Mucosa of rectum (tissue), 2 donors: ENCODE data around the gene ARHGAP6.

ENCODE experiments used
- H3K27ac ChIP-seq, 2 donors: one replicate each; pipeline ENCODE4 v1.7.0; 2013; ENCODE audit warnings: inconsistent platforms in 2 of 2, low read depth in 2 of 2, low read length in 2 of 2
- H3K27me3 ChIP-seq, 2 donors: one replicate each; pipeline ENCODE4 v1.7.0; 2013; ENCODE audit warnings: low read length in 2 of 2; ENCODE audit not compliant: control insufficient read depth in 2 of 2, insufficient read depth in 2 of 2
- H3K36me3 ChIP-seq, 2 donors: one replicate each; pipeline ENCODE4 v1.7.0; 2013; ENCODE audit warnings: low read length in 2 of 2; ENCODE audit not compliant: control insufficient read depth in 2 of 2, insufficient read depth in 2 of 2
- H3K4me1 ChIP-seq, 2 donors: one replicate each; pipeline ENCODE4 v1.7.0; 2013; ENCODE audit warnings: low read length in 2 of 2, mild to moderate bottlenecking in 1 of 2; ENCODE audit not compliant: control insufficient read depth in 2 of 2, insufficient read depth in 2 of 2
- H3K4me3 ChIP-seq, 2 donors: one replicate each; pipeline ENCODE4 v1.7.0; 2013; ENCODE audit warnings: low read length in 2 of 2
- H3K9ac ChIP-seq, 2 donors: one replicate each; pipeline ENCODE4 v1.7.0; 2013; ENCODE audit warnings: low read length in 2 of 2, low read depth in 1 of 2, mild to moderate bottlenecking in 1 of 2
- H3K9me3 ChIP-seq, 2 donors: one replicate each; pipeline ENCODE4 v1.7.0; 2013; ENCODE audit warnings: low read length in 2 of 2; ENCODE audit not compliant: control insufficient read depth in 2 of 2
- donor health status: healthy.
- donor health status: Normal muscosa, but diverticular disease.

Gene ARHGAP6

GRCh38 chrX:11113731-11114130 is 552.0 kb downstream of the ARHGAP6 start:
- H3K36me3 ChIP-seq, result peaks cover 19 to 32% of the 10 kb centered on the region in 2 donors
- peak overlapping the region in 1 of 2 donors; percentile 18 for H3K4me3 ChIP-seq
- peak overlapping the region in 1 of 2 donors; percentile 18 for H3K9ac ChIP-seq
- no peaks in the 10 kb centered on the region for H3K9me3 ChIP-seq
- peaks cover 11 to 17% of the 10 kb centered on the region in 2 donors for H3K4me1 ChIP-seq
- peak overlapping the region; percentile 30 to 49 for H3K27ac ChIP-seq
- no peaks in the 10 kb centered on the region for H3K27me3 ChIP-seq

- H3K9me3 ChIP-seq, result no peaks in the 10 kb centered on the region
- H3K36me3 ChIP-seq, result peaks cover 13 to 22% of the 10 kb centered on the region in 2 donors
- peak overlapping the region; percentile 69 to 92 for H3K9ac ChIP-seq
- peak overlapping the region; percentile 86 to 89 for H3K27ac ChIP-seq
- peaks cover 11 to 17% of the 10 kb centered on the region in 2 donors for H3K4me1 ChIP-seq
- H3K27me3 ChIP-seq, result no peaks in the 10 kb centered on the region
- peak overlapping the region; percentile 81 to 82 for H3K4me3 ChIP-seq
Measured at GRCh38 chrX:11111947-11112346, 553.8 kb downstream of the ARHGAP6 start.

- Histone ChIP-seq H3K36me3 (peaks cover 9 to 18% of the 10 kb centered on the region in 2 donors), H3K9me3 (no peaks in the 10 kb centered on the region), H3K27me3 (no peaks in the 10 kb centered on the region), H3K4me3 (peak within 1 kb of the TSS; percentile 81 to 82), H3K27ac (peak within 1 kb of the TSS; percentile 86 to 89), H3K4me1 (peaks cover 11 to 17% of the 10 kb centered on the region in 2 donors), H3K9ac (peak within 1 kb of the TSS; percentile 69 to 92)
Measured at GRCh38 chrX:11111037-11111851, 554.5 kb downstream of the ARHGAP6 start, which contains the start of gene HCCS. Gene HCCS (plus strand): TSS chrX:11111332. CDS start chrX:11112061, 729 bp downstream.

- Histone ChIP-seq H3K36me3 (peaks cover 3 to 6% of the 10 kb centered on the region in 2 donors), H3K9me3 (no peaks in the 10 kb centered on the region), H3K4me3 (no peak overlapping the region), H3K27ac (no peak overlapping the region), H3K27me3 (no peaks in the 10 kb centered on the region), H3K4me1 (peaks cover 11 to 17% of the 10 kb centered on the region in 2 donors), H3K9ac (no peak overlapping the region)
Measured at GRCh38 chrX:11109968-11110367, 555.8 kb downstream of the ARHGAP6 start.

DNA sequence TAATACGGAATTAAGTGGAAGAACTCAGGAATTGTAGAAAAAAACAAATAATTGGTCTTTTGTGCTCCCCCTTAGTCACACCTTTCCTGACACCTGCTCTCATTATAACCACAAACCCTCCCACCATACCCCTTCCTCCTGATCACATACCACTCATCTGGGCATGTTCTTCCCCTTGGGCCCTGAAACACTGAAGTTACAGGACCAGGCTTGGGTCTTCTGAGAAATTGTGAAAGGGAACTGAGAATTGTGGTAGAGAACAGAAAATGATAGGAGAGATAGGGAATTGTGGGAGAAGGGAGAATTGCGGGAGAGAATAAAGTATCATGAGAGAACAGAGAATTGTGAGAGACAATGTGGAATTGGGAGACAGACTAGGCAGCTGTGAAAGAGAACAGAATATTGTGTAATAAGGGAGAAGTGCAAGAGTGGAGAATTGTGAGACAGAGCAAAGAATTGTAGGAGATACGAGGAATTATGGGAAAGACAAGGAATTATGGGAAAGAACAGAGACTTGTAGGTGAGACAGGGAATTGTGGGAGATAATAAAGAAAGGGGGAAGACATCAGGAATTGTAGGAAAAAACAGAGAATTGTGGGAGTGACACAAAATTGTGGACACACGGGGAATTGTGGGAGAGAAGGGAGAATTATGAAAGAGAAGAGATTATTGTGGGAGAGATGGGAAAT is 557.3 kb downstream of the ARHGAP6 start:
- Histone ChIP-seq H3K4me3 (no peak overlapping the region), H3K27me3 (no peaks in the 10 kb centered on the region), H3K9ac (no peak overlapping the region), H3K36me3 (no peaks in the 10 kb centered on the region), H3K27ac (no peak overlapping the region), H3K4me1 (peaks cover 7 to 12% of the 10 kb centered on the region in 2 donors), H3K9me3 (no peaks in the 10 kb centered on the region)

DNA sequence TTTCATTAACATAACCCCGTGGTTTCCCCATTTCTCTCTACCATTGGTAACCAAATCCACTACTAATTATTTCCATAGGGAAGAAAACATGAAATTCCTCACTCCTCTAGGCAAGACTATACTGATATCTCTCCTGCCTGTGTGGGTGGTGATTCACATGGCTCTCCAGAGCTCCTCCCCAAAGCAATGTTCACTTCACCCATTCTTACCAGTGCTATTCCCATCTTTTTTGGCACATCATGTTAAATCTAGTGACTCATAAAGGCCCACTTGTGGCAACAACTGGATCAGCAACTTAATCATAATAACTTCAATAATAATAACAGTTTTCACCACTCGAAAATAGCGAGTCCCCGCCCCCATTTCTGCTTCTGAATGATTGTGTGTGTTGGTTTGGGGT is 560.6 kb downstream of the ARHGAP6 start:
- no peak overlapping the region for H3K4me3 ChIP-seq
- H3K36me3 ChIP-seq, result no peaks in the 10 kb centered on the region
- no peaks in the 10 kb centered on the region for H3K27me3 ChIP-seq
- H3K9ac ChIP-seq, result no peak overlapping the region
- H3K27ac ChIP-seq, result no peak overlapping the region
- H3K9me3 ChIP-seq, result no peaks in the 10 kb centered on the region
- H3K4me1 ChIP-seq, result peaks cover 3 to 4% of the 10 kb centered on the region in 2 donors

GRCh38 chrX:11103751-11104150 is 562.0 kb downstream of the ARHGAP6 start:
- peaks cover 3 to 4% of the 10 kb centered on the region in 2 donors for H3K4me1 ChIP-seq
- no peaks in the 10 kb centered on the region for H3K36me3 ChIP-seq
- no peak overlapping the region for H3K27ac ChIP-seq
- H3K9me3 ChIP-seq, result no peaks in the 10 kb centered on the region
- no peak overlapping the region for H3K4me3 ChIP-seq
- no peak overlapping the region for H3K9ac ChIP-seq
- no peaks in the 10 kb centered on the region for H3K27me3 ChIP-seq

GRCh38 chrX:11103006-11103405 is 562.7 kb downstream of the ARHGAP6 start:
- Histone ChIP-seq H3K4me3 (no peak overlapping the region), H3K36me3 (no peaks in the 10 kb centered on the region), H3K9ac (no peak overlapping the region)

DNA sequence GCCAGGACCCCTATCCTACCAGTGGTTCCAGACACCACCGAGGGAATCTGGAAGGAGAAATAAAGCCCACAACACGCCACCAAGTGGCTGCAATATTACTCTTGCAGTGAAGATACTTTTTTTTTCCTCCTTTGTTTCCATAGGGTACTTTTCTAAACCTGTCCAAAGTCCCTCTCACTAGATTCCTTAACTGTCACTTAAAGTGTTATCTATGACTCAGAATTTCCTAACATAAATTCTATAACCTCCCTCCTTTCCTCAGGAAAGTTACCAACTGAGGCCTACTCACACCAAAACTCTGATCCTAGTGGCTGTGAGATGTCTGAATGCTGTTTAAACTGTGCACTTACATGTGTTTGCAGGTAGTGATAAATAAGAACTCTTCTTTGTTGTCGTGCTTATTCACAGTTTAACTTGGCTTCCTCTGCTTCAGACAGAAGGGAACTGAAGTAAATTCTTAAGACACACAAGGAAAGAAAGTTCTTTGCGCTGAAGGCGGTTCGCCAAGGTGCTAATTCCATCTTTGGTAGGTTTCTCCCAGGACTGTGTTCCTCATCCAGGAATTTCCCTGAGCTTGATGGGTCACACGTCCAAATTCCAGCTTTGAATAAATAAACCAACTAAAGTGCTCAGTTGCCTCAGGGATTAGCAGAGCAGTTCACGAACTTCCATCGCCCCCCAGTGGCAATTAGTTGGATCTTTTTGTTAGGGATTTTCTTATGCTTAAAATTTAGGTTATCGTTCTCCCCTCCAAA is 565.3 kb downstream of the ARHGAP6 start:
- Histone ChIP-seq H3K27me3 (no peaks in the 10 kb centered on the region), H3K9me3 (no peaks in the 10 kb centered on the region), H3K36me3 (no peaks in the 10 kb centered on the region), H3K4me3 (no peak overlapping the region), H3K27ac (peak overlapping the region; percentile 14 to 25), H3K4me1 (peaks cover 3 to 4% of the 10 kb centered on the region in 2 donors), H3K9ac (no peak overlapping the region)

More at GRCh38 chrX:11103006-11103405, 562.7 kb downstream of the ARHGAP6 start:
- no peaks in the 10 kb centered on the region for H3K27me3 ChIP-seq
- no peak overlapping the region for H3K27ac ChIP-seq
- no peaks in the 10 kb centered on the region for H3K9me3 ChIP-seq
- peaks cover 3 to 4% of the 10 kb centered on the region in 2 donors for H3K4me1 ChIP-seq
